ENCODE measurements around the gene CRYBB2. TPM values are rescaled to one million over a fixed set of nuclear protein-coding genes. Genes with fewer than 3 reads are reported as not detected.
"Not testable (repeated sequence)": the region's sequence is repeated elsewhere in the genome, so short reads cannot be mapped to it uniquely, and the experiment has no call there.

CRYBB2 gene
- total RNA-seq, 1 experiment from 2014 or later, result not detected

GRCh38 chr22:25270061-25270460 lies 50.6 kb downstream of the CRYBB2 start:
- H3K4me3 ChIP-seq, H3K9me3 ChIP-seq, H3K36me3 ChIP-seq, DNase-seq, H3K27me3 ChIP-seq: not testable (repeated sequence)

- not testable (repeated sequence) for H3K9me3 ChIP-seq, H3K36me3 ChIP-seq, H3K27me3 ChIP-seq, DNase-seq, H3K4me3 ChIP-seq
These were observed 53.8 kb downstream of the CRYBB2 start for GRCh38 chr22:25273231-25273630.

DNA sequence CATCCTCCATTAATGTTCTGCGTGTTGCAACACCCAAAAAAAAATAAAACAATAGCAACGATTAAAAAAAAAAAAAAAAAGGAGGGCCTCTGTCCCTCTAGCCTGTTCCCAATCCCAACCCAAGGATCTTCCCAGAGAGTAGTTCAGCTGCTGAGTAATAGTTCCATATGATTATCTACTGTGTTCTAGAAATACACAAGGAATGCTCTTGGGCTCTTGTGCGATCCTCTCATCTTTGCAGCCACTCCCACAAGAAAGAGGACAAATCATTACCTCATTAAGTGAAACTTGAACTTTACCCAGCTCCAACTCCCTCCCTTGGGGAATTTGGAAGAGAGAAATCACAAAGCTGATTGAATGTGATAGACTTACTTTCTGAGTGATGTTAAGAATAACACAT lies 54.5 kb downstream of the CRYBB2 start:
- not testable (repeated sequence) for H3K36me3 ChIP-seq, H3K27me3 ChIP-seq, DNase-seq, H3K9me3 ChIP-seq, H3K4me3 ChIP-seq

- DNase-seq, H3K9me3 ChIP-seq, H3K36me3 ChIP-seq, H3K4me3 ChIP-seq, H3K27me3 ChIP-seq: not testable (repeated sequence)
These were observed 60.7 kb downstream of the CRYBB2 start for GRCh38 chr22:25280118-25280517.

Other genes starting within 250 kb of the CRYBB2 start
- 5.1 TPM in 1 of 2 replicates, not detected in the other for gene CRYBB3, start 19.8 kb upstream of the CRYBB2 start, total RNA-seq (2014; rRNA removed; shearing (Covaris generic); ENCODE audit: low replicate concordance)